ENCODE data around the gene SYTL1. TPM values are rescaled to one million over a fixed set of nuclear protein-coding genes. Genes with fewer than 3 reads are reported as not detected.

SYTL1 gene
- total RNA-seq, 1 donor from 2014 or later, result 29.3 TPM

DNA sequence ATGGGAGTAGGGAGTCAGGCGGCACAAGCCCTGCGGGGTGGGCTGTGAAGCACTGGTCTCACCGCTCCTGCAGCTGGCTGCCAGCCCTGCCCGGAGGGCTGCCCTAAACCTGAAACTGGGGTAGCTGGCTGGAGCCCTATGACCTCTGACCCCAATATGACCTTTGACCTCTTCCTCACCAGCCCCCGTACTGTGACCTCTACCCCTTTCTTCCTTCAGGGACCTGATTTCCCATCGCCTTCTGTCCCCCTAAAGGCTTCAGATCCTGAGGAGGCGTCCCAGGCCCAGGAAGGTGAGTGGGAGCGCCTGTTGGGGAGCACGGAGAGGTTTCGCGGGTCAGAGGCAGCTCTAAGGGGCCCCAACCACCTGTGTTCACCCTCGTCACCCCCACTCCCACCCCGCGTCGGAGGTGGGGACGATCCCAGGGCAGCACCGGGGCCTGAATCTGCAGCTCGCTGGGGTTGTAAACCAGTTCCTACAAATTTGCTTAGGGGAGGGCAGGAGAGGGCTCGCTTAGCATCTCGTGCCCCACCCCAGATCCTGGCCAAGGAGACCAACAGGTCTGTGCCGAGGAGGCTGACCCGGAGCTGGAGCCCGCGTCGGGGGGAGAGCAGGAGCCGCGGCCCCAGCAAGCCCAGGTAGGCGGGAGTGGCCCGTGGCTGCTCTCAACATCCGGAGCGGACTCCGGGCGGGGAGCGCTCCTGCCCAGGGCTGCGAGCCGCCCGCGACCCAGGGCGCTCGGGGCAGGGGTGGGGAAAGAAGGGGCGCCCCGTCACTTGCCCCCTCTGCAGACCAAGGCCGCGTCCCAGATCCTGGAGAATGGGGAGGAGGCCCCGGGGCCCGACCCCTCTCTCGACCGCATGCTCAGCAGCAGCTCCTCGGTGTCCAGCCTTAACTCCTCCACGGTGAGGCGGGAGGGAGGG lies 7.3 kb downstream of the SYTL1 start:
- H3K4me1 ChIP-seq, result peaks cover 33% of the 10 kb centered on the region
- TF ChIP-seq, protein P1, sequence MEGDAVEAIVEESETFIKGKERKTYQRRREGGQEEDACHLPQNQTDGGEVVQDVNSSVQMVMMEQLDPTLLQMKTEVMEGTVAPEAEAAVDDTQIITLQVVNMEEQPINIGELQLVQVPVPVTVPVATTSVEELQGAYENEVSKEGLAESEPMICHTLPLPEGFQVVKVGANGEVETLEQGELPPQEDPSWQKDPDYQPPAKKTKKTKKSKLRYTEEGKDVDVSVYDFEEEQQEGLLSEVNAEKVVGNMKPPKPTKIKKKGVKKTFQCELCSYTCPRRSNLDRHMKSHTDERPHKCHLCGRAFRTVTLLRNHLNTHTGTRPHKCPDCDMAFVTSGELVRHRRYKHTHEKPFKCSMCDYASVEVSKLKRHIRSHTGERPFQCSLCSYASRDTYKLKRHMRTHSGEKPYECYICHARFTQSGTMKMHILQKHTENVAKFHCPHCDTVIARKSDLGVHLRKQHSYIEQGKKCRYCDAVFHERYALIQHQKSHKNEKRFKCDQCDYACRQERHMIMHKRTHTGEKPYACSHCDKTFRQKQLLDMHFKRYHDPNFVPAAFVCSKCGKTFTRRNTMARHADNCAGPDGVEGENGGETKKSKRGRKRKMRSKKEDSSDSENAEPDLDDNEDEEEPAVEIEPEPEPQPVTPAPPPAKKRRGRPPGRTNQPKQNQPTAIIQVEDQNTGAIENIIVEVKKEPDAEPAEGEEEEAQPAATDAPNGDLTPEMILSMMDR (IDR thresholded peaks at IDR 0.05), result no peak
- peak overlapping the region; percentile 58 for H3K4me3 ChIP-seq
- no peaks in the 10 kb centered on the region for H3K27me3 ChIP-seq (ENCODE audit: low read depth)
- no peaks in the 10 kb centered on the region for H3K9me3 ChIP-seq
- DNase-seq (peak; percentile 87), ATAC-seq (peak; percentile 89 to 91)
- H3K36me3 ChIP-seq, result peaks cover 22% of the 10 kb centered on the region
- intact Hi-C loops (cut with DNase I), result no loop called here
- H3K27ac ChIP-seq, result peak overlapping the region; percentile 46

DNA sequence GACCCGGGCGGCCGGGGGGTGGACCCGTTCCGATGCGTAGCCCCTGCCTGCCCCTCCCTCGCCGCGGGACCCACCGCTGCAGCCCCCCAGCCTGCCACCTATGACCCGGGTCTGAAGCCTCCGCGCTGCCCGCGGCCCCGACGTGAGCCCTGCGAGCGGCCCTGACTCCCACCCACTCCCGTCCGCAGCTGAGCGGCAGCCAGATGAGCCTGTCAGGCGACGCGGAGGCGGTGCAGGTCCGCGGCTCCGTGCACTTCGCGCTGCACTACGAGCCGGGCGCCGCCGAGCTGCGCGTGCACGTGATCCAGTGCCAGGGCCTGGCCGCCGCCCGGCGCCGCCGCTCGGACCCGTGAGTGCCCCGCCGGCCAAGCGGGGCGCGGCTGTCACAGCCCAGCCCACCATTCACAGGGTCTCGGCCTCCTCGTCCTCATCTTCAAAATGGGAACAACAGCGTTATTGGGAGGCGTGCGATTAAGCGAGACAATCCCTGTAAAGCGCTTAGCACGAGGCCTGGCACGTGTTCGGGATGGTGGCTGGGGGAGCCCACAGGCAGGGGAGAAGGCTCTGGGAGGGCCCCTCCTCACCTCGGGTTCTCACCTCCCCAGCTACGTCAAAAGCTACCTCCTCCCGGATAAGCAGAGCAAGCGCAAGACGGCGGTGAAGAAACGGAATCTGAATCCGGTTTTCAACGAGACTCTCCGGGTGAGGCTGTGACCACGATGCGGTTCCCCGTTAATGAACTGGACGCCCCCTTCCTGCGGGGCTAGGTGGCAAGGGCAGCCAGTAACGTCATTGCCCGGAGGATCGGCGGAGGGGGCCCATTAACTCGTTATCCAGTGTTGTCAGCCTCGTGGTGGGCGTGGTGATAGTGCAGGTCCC lies 8.2 kb downstream of the SYTL1 start:
- peak; percentile 87 to 89 for ATAC-seq
- Histone ChIP-seq H3K9me3 (no peaks in the 10 kb centered on the region), H3K27ac (peak overlapping the region; percentile 46), H3K4me3 (peak overlapping the region; percentile 58), H3K27me3 (ENCODE audit: low read depth) (no peaks in the 10 kb centered on the region), H3K36me3 (peaks cover 31% of the 10 kb centered on the region), H3K4me1 (peaks cover 33% of the 10 kb centered on the region)
- DNase-seq, result peak; percentile 83
- intact Hi-C loops (cut with DNase I), result no loop called here
- TF ChIP-seq, protein P1 (IDR thresholded peaks at IDR 0.05), result no peak

DNA sequence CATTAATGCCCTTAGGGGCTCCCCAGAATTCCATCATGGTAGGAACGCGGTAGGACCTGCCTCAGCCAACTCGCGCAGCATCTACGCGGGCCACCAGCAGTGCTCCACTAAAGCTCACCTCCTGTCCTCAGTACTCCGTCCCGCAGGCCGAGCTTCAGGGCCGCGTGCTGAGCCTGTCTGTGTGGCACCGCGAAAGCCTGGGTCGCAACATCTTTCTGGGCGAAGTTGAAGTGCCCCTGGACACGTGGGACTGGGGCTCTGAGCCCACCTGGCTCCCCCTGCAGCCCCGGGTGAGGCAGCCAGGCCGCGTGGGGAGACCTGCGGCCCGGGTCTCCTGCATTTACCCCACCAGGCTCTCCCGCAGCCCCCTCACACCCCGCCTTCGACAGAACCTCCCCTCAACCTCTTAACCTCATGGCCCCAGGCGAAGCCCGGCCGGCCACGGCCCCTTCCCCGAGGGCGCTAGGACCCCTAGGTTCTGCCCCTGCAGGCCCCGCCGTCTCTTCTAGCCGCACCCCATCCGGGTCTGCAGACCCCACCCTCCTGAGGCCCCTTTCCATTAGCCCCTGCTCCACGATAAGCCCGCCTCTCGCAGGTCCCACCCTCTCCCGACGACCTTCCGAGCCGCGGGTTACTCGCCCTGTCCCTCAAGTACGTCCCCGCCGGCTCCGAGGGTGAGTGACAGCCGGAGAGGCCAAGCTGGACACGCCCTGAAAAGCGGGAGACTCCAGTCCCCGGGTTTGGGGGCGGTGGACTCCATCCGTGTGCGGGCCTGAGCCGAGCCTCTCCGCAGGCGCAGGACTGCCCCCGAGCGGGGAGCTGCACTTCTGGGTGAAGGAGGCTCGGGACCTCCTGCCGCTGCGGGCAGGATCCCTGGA lies 9.1 kb downstream of the SYTL1 start:
- H3K4me3 ChIP-seq, result peak overlapping the region; percentile 58

DNA sequence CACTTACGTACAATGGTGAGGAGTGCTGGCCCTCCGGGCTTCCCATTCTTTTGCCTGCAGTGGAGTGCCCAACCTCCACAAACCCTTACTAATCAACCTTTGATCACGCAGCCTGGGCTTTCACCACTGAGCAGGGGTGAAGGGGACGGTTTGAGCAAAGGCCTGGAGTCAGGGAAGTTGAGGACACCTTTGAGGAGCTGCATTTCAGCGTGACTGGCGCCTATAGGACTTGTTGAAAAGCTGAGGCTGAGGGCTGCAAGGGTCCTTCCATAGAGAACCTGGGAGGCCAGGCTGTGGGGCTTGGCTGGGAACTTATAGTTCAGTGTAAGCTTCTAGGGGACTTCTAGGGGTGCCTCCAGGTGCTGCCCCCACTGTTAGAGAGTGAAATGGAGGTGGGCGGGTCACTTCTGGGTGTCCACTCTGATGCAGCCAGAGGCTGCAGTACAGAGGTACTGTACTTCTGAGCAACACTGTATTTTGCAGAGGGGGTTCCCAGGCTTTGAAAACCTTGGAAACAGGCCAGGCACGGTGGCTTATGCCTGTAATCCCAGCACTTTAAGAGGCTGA lies 9.8 kb downstream of the SYTL1 start:
- Histone ChIP-seq H3K9me3 (no peaks in the 10 kb centered on the region), H3K4me3 (no peak overlapping the region), H3K36me3 (peaks cover 47% of the 10 kb centered on the region), H3K27me3 (ENCODE audit: low read depth) (no peaks in the 10 kb centered on the region), H3K27ac (no peak overlapping the region), H3K4me1 (peaks cover 33% of the 10 kb centered on the region)
- intact Hi-C loops (cut with DNase I), result no loop called here
- DNase-seq (no peak), ATAC-seq (no peak)
- TF ChIP-seq, protein P1 (IDR thresholded peaks at IDR 0.05), result no peak

More for the DNA sequence above, 9.1 kb downstream of the SYTL1 start:
- intact Hi-C loops (cut with DNase I), result no loop called here
- Histone ChIP-seq H3K4me1 (peaks cover 33% of the 10 kb centered on the region), H3K9me3 (no peaks in the 10 kb centered on the region), H3K27ac (no peak overlapping the region), H3K36me3 (peaks cover 39% of the 10 kb centered on the region), H3K27me3 (ENCODE audit: low read depth) (no peaks in the 10 kb centered on the region)
- DNase-seq (no peak), ATAC-seq (peak; percentile 23 to 32)
- TF ChIP-seq, protein P1 (IDR thresholded peaks at IDR 0.05), result no peak
